ENCODE results near the gene TRMT61A. TPM values are rescaled to one million over a fixed set of nuclear protein-coding genes. Genes with fewer than 3 reads are reported as not detected.

Gene TRMT61A
- total and polyA plus RNA-seq, 2 of the 13 experiments (the other 11 are each of a cell fraction or from before 2014, with no cell fraction given), result 6.5 to 13.6 TPM

GRCh38 chr14:103549361-103550311 is 20.6 kb downstream of the TRMT61A start (continued):
- TF ChIP-seq, protein P1, sequence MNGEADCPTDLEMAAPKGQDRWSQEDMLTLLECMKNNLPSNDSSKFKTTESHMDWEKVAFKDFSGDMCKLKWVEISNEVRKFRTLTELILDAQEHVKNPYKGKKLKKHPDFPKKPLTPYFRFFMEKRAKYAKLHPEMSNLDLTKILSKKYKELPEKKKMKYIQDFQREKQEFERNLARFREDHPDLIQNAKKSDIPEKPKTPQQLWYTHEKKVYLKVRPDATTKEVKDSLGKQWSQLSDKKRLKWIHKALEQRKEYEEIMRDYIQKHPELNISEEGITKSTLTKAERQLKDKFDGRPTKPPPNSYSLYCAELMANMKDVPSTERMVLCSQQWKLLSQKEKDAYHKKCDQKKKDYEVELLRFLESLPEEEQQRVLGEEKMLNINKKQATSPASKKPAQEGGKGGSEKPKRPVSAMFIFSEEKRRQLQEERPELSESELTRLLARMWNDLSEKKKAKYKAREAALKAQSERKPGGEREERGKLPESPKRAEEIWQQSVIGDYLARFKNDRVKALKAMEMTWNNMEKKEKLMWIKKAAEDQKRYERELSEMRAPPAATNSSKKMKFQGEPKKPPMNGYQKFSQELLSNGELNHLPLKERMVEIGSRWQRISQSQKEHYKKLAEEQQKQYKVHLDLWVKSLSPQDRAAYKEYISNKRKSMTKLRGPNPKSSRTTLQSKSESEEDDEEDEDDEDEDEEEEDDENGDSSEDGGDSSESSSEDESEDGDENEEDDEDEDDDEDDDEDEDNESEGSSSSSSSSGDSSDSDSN (CRISPR knock-in tag; IDR thresholded peaks at IDR 0.05), result peak; percentile 66
- TF ChIP-seq ZBTB3 (CRISPR knock-in tag; IDR thresholded peaks at IDR 0.05; ENCODE audit: borderline replicate concordance, low read depth) (no peak), SPEN (CRISPR knock-in tag; IDR thresholded peaks at IDR 0.05; ENCODE audit: low read depth) (peak; percentile 46; the same call in 1 of the 2 replicates), GABPB1 (CRISPR knock-in tag; IDR thresholded peaks at IDR 0.05) (peak; percentile 62), ZNF619 (CRISPR knock-in tag; IDR thresholded peaks at IDR 0.05) (no peak), ZNF570 (CRISPR knock-in tag; IDR thresholded peaks at IDR 0.05; ENCODE audit: borderline replicate concordance) (no peak), ZEB1 (IDR thresholded peaks at IDR 0.05; ENCODE audit: insufficient replicate concordance, low read depth) (no peak), GPN1 (CRISPR knock-in tag; IDR thresholded peaks at IDR 0.05; ENCODE audit: borderline replicate concordance) (no peak), GMEB1 (CRISPR knock-in tag; IDR thresholded peaks at IDR 0.05; ENCODE audit: borderline replicate concordance) (0 out of 2 replicates have a peak, but pooled peaks have one; percentile 24), GABPA (IDR thresholded peaks at IDR 0.05; ENCODE audit: low read depth, low read length) (no peak), GABPA (CRISPR knock-in tag; IDR thresholded peaks at IDR 0.05; ENCODE audit: low read depth) (no peak), SCMH1 (CRISPR knock-in tag; IDR thresholded peaks at IDR 0.05; ENCODE audit: borderline replicate concordance) (no peak), DR1 (CRISPR knock-in tag; IDR thresholded peaks at IDR 0.05) (no peak), DMAP1 (CRISPR knock-in tag; IDR thresholded peaks at IDR 0.05) (peak; percentile 33; the same call in 1 of the 2 replicates), ZNF180 (CRISPR knock-in tag; IDR thresholded peaks at IDR 0.05; ENCODE audit: borderline replicate concordance, low read depth) (no peak), ZNF597 (CRISPR knock-in tag; IDR thresholded peaks at IDR 0.05) (no peak), ZNF839 (CRISPR knock-in tag; IDR thresholded peaks at IDR 0.05; ENCODE audit: borderline replicate concordance) (peak; percentile 61; the same call in 1 of the 2 replicates), RXRA (CRISPR knock-in tag; IDR thresholded peaks at IDR 0.05) (peak; percentile 90), DPF2 (CRISPR knock-in tag; IDR thresholded peaks at IDR 0.05; ENCODE audit: borderline replicate concordance, low read depth) (peak; percentile 26; the same call in 1 of the 2 replicates)
- TF ChIP-seq, protein P2, sequence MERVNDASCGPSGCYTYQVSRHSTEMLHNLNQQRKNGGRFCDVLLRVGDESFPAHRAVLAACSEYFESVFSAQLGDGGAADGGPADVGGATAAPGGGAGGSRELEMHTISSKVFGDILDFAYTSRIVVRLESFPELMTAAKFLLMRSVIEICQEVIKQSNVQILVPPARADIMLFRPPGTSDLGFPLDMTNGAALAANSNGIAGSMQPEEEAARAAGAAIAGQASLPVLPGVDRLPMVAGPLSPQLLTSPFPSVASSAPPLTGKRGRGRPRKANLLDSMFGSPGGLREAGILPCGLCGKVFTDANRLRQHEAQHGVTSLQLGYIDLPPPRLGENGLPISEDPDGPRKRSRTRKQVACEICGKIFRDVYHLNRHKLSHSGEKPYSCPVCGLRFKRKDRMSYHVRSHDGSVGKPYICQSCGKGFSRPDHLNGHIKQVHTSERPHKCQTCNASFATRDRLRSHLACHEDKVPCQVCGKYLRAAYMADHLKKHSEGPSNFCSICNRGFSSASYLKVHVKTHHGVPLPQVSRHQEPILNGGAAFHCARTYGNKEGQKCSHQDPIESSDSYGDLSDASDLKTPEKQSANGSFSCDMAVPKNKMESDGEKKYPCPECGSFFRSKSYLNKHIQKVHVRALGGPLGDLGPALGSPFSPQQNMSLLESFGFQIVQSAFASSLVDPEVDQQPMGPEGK (CRISPR knock-in tag; IDR thresholded peaks at IDR 0.05), result peak; percentile 91
